NCI-H1092 treated with DMSO at 0.1 percent for 48 hours (cell line): Measurements from ENCODE around the gene KRTAP10-9.
"Not testable (repeated sequence)": the region's sequence is repeated elsewhere in the genome, so short reads cannot be mapped to it uniquely, and the experiment has no call there.

Source experiments
- DNase-seq: peaks from one replicate; lab custom pipeline; 2025; lab: John Stamatoyannopoulos, UW

Gene KRTAP10-9

DNA sequence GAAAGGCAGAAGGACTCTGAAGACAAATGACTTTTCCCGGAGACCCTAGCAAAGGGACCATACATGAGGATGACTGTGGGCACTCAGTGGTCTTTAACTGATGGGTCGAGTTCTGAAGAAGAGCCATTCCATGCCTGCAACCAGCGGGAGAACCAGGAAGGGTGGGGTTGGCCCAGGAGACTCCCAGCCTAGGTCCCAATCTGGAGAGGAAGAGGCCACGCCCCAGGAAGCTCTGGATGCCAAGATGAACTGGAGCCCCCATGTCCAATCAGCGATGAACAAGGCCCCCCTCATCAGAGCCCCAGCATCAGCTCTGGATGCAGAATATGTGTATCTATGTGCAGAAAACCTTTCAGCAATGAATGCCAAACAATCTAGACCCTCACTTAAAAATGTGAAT, 13.9 kb downstream of the KRTAP10-9 start:
- DNase-seq, result no peak

DNA sequence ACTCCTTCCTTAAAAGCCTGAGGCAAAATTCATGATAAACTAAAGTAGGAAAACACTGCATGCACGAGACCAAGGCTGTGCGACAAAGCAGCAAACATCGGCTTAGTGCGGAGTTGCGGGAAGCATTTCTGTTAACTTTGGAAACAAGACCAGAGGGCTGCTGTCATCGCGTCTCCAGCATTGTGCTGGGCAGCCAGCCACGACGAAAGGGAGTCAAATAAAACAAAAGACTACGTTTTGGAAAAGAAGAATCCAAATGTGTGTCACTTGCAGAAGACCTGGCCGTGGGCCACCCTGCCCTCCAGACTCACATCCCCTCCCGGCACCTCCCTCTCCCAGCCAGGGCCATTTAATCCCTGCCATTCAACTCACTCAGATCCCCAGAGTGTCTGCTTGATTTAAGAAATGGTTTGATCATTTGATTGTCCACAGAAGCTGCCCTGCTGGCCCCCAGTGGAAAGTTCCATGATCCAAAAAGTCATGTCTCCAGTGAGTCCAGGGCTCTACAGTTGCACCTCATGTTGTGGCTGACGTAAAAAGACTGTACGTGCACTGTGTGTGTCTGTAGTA, 16.9 kb downstream of the KRTAP10-9 start:
- DNase-seq, result no peak

DNA sequence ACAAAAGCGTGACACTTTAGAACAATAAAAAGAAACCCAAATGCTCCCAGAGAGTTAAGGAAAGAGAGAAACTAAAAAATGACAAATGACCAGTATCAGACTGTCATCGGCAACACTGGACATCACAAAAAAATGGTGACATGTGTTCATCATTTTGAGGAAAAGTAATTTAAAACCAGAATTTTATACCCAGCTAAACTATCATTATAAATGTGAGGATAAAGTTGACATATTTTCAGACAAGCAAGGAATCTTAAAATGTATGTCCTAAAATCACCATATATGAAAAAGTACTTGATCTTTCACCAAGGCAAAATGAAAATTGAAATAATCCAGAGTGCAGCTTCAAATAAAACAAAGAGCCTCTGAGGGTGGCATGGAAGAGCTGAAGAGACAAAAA, 18.0 kb downstream of the KRTAP10-9 start:
- DNase-seq, result no peak

DNA sequence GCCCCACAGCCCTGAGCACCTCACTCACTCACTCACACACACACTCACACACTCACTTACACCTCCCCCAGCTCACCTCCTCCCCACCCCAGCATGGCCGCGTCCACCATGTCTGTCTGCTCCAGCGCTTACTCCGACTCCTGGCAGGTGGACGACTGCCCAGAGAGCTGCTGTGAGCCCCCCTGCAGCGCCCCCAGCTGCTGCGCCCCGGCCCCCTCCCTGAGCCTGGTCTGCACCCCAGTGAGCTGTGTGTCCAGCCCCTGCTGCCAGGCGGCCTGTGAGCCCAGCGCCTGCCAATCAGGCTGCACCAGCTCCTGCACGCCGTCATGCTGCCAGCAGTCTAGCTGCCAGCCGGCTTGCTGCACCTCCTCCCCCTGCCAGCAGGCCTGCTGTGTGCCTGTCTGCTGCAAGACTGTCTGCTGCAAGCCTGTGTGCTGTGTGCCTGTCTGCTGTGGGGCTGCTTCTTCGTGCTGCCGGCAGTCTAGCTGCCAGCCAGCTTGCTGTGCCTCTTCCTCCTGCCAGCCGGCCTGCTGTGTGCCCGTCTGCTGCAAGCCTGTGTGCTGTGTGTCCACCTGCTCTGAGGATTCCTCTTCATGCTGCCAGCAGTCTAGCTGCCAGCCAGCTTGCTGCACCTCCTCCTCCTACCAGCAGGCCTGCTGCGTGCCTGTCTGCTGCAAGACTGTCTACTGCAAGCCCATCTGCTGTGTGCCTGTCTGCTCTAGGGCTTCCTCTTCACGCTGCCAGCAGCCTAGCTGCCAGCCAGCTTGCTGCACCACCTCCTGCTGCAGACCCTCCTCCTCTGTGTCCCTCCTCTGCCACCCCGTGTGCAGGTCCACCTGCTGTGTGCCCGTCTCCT, 19.7 kb downstream of the KRTAP10-9 start, which contains the start of gene KRTAP10-11:
Gene KRTAP10-11, plus strand, starts transcription at position 49 of the 856 bp plus-strand sequence. Its CDS starts 45 bp downstream, at position 94.
- peak; percentile 74 for DNase-seq

DNA sequence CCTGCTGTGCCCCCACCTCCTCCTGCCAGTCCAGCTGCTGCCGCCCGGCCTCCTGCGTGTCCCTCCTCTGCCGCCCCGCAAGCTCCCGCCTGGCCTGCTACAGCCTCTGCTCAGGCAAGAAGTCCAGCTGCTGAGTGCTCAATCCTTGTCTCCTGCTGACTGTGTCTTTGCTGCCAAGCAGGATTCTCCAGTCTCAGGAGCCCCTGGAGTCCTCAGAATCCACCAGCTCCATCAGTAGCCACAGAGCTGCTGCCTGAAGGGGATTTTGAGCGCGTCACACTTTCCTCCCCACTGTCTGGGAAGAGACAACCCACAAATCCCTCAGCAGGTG, 20.3 kb downstream of the KRTAP10-9 start:
- peak; percentile 74 for DNase-seq

DNA sequence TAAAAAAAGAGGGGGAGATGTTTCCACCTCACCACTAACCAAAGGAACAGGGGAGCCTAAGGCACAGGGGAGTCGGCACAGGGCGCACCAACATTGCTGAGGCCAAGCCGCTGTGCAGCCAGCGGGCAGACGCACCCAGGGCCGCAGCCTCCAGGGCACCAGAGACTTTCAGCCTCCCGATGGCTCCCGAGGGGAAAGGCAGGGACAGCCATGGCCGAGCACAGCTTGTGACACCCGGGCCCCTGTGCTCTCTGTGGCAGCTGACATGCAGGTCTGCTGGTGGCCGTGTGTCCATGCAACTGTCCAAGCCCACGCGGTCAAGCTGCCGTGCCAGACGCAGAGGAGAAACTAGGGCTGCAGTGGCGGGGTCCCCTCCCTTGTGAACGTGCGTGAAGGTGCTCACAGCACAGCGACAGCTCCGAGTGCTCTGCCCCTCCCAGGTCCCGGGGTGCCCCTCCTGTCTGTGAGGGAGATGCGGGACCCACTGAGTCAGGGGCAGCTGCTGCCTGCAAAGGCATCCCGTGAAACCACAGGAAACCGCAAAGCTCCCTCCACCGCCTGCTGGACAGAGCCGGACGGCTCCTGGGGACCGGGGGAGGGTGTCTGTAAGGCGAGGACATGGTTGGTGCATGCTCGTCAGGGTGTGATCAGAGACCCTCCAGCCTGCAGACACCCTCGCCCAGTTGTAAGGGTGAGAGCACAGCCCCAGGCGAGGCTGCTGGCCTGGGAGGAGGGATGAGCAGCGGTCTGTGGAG, 21.8 kb downstream of the KRTAP10-9 start:
- no peak for DNase-seq

DNA sequence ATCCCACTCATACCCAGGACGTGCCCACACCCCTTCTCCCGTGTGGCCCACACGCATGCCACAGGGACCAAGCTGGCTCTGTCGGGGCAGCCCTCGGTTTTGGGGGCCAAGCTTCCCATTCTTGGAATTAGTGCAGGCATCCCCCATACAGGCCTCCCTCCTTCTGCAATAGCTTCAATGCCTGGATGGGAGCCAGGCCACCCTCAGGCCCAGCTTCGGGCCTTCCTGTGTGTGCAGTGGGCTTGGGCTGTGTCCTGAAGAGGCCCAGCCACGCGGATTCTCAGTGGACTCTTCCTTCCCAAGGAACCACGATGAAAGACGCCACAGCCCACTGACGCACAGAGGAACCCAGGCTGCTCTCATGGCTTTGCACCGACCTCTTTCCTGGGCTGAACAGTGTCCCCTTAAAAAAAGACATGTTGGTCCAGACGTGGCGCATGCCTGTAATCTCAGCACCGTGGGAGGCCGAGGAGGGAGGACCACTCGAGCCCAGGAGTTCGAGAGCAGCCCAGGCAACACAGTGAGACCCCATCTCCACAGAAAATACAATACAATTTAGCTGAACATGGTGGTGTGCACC, 22.7 kb downstream of the KRTAP10-9 start:
- no peak for DNase-seq

DNA sequence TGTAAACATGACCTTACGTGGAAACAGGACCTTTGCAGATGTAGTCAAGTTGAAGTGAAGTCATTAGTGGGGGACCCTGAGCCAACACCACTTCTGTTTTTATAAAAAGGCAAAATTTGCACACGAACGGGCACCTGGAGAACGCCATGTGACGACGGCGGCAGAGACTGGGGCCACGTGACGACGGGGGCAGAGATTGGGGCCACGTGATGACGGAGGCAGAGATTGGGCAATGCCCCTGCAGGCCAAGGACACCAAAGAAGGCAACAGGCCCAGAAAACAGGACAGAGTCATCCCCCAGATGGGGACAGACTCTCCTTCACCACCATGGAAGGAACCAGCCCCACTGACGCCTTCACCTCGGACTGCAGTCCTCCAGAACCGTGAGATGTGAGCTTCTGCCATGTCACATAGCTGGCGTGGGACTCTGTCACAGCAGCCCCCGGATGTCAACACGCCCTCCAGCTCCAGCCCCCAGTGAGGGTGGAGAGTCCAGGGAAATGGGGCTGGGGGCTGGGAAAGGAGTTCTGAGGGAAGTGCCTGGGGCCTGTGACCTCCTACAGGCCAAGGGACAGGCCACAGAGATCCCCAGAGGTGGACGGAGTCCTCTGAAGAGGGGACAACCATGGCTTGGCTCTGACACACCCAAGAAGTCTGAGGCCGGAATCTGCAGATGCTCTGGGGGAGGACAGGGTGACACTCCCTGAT, 23.5 kb downstream of the KRTAP10-9 start:
- no peak for DNase-seq

DNA sequence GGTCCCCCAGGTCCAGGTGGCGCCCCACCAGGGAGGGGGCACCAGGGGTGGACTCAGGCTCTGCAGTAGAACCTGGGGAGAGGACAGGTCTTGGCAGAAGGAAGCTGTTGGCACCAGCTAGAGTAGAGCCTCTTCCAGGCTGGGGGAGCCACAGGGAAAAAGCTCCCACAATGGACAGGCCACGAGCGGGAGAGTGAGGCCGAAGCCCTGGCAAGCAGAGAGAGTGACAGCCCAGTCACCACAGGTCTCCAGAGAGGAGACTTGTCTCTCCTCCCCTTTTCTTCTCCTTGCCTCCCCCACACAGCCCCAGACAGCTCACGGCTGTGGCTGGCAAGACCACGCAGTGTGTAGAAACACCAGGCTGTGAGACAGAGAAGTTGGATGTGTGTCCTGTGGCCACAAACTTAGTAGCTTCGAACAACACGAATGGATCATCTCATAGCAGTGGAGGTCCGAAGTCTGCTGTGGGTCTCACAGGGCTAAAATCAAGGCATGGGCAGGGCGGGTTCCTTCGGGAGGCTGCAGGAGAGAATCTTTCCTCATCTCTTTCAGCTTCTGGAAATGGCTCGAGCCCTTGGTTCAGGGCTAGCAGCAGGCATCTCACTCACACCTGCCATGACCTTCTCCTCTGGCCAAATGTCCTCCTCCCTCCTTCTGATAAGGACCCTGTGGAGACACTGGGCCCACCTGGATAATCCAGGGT, 24.2 kb downstream of the KRTAP10-9 start:
- DNase-seq, result no peak

DNA sequence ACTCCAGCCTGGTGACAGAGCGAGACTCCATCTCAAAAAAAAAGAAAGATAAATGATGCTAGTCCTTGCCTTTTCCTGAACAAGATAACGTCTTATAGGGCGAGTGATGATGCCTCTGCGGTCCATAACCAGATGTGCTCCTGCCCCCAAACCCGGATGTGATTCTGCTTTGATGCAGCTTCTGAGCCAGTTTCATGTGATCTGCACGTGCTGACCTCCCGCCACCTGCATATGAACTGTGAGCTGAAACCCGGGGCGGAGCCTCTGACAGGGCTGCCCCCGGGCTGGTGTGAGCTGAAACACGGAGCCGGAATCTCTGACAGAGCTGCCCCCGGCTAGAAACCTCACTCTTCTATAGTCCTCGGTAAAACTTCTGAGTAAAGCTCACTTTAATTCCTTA, 26.2 kb downstream of the KRTAP10-9 start:
- DNase-seq, result no peak

DNA sequence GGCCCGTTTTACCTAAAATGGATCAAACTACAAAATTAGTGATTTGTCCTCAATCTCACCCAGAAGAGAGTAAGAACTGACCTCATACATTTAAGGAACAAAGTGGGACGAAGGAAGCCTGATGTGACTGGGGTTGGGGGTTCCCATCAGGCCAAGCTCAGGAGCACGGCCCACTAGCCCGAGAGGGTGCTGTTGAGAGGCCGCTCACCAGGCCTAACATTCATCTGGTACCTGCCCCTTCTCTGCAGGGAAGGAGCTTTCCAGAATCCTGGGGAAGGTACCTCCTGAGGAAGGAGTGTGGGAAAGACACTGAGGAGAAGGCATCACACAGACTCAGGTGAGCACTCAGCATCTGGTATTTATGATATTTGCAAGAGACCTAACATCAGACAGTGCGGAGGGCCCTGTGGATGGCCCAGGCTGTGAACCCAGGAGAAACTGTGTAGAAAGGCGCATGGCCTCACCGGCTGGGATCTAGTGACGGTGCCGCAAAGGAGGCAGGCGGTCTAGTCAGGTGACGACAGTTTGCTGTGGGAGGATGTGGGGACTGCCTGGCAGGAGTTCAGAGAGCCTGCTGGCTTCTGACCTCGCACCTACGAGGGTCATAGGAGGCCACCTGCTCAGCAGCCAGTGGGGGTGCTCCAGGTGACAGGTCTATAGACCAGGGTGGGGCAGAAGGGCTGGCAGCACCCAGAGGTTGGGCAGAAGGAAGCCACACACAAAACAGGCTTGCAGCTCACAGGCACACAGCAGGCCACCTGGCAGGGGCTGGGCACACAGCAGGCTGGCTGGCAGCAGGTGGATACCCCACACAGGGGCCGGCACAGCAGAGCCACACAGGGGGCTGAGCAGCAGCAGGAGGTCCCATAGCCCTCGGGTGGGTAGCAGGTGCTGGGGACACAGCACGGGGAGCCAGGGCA, 27.0 kb downstream of the KRTAP10-9 start:
- DNase-seq, result peak; percentile 46

DNA sequence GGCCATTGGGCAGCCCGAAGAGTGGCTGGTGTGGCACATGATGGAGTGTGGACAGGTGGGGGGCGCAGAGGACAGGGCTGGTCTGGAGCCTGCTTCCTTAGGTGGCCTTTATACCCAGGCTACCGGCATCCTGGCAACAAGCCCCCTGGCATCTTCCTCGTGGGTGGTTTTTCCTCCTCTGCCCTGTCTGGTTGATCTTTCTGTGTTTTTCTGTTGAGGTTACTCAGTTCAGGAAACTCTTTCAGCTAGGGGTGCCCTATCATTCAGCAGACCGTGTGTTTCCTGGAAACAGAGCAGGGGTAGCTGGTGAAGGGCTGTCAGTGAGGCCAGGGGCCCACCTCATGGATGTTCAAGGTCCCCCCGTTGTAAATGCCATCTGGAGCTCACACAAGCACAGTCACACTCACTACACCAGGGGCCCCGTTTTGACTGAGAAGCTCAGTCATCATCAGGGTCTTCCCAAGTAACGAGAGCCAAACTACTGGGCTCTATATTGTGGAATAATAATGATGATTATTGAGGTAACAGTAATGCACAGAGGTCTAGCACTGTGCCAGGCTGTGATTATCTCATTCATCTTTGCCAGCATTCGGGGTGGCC, 27.8 kb downstream of the KRTAP10-9 start, which contains the start of gene KRTAP12-4:
Gene KRTAP12-4, minus strand, starts transcription at position 84 of the 600 bp plus-strand sequence. Its CDS starts 45 bp downstream, at position 39.
- DNase-seq, result no peak

DNA sequence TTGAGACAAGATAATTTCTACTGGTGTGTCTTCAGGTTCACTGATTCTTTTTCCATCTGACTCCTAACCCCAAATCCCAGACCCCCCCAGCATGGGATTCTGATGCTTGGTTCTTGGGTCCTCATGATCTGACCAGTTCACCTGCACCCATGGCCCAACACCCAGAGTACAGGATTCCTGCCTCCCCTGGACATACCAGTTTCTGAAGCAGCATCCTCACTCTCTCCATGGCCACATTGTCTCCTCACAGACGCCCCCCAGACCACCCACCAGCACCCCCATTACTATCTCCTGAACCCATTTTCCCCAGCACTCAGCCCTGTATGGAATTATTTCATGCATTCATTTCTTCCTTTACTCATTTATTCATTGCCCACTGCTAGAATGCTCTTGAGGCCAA, 30.0 kb downstream of the KRTAP10-9 start:
- no peak for DNase-seq

DNA sequence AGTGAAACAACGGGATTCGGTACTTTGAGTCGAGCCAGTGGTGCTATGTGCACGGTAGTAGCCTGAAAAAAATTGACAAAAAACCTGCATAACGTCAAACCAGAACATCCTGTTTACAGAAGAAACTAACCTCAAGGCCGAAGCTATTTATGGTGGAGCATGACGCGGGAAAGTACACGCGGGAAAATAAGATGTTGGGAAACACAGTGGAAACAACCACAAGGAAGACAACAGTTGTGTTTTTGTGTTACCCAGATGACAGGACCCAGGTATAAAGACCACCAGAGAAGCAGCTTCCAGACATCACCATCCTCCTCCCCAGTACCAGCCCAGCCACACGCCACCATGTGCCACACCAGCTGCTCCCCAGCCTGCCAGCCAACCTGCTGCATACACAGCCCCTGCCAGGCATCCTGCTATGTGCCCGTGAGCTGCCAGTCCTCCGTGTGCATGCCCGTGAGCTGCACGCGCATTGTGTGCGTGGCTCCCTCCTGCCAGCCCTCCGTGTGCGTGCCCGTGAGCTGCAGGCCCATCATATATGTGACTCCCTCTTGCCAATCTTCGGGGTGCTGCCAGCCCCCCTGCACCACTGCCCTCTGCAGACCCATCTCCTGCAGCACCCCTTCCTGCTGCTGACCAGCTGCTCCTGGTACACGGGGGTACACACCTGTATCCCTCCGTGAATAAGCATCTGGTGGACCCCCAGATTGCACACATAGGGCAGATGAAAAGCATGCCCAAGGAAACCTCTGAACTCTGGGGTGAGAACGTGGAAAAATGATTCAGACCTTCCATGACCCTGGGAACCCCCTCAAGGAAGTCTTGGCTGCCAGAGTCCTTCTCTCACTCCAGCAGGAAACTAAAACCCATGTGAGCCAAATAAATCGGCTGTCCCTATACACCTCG, 31.0 kb downstream of the KRTAP10-9 start, which contains the start of gene KRTAP12-3:
Gene KRTAP12-3, plus strand, starts transcription at position 298 of the 906 bp plus-strand sequence. Its CDS starts 48 bp downstream, at position 346.
- no peak for DNase-seq

DNA sequence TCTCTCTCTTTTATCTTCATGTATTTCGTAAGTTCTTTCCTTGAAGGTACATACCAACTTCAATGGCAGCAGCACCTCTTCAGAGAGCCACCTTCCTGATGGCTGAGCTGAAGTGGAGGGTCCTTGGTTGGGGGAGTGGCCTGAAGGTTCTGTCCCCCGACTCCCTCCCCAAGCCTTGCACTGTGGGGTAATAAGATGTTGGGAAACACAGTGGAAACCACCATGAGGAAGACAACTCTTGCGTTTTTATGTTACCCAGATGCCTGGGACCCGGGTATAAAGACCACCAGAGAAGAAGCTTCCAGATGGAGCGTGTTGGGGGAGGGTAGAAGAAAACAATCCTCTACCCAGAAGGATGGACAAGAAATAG, 31.6 kb downstream of the KRTAP10-9 start:
- DNase-seq, result no peak

DNA sequence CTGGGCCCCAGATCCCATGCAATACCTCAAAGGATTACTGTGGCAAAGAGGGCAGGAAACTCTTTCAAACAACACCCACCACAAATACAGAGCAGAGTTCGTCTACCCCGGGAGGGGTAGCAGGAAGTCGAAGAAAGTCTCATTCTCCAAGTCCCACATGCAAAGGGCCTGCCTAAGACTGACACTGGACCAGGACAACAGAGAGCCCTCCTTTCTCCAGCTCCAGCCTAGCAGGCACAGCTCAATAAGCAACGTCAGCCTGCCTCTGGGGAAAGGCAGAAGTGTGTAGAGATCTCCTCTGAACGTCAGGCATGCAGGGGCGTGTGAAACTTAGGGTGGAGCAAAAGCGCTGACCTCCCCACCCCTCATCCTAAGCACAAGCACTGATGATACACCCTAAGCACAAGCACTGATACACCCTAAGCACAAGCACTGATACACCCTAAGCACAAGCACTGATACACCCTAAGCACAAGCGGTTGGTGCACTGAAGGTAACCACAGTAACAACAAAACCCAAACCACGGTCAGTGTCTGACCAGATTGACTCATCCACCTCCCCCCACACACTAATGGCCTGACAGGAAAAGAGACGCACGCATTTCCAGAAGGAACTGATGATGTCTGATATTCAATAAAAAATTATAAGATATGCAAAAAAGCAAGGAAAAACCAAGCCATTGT, 32.2 kb downstream of the KRTAP10-9 start:
- no peak for DNase-seq

DNA sequence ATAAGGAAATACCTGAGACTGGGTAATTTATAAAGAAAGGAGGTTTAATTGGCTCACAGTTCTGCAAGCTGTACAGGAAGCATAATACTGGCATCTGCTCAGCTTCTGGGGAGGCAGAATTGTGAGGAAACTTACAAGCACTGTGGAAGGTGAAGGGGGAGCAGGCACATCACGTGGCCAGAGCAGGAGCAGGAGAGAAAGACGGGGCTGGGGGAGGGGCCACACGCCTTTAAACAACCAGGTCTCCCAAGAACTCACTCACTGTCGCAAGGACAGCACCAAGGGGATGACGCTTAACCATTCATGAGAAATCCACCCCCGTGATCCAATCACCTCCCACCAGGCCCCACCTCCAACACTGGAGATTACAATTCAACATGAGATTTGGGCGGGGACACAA, 34.7 kb downstream of the KRTAP10-9 start:
- DNase-seq, result not testable (repeated sequence)

DNA sequence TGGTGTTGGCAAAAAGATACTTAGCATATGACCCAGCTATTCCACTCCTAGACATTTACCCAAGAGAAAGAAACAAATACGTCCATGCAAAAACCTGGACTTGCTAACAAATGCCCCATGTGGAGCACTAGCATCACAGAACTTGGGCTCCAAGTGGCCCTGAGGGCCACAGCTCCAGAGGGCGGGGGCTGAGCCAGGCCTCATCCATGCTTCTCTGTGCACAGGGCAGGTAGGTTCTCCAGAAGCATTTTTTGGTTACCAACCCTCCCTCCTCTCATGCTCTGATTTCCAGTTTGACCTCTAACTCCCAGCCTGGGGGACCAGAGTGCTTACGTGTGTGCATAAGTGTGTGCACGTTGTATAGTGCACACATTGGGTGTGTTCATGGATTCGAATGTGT, 37.8 kb downstream of the KRTAP10-9 start:
- DNase-seq, result no peak
